GM19351 (cell line): Measurements from ENCODE around the gene MBD4.
"Not testable (repeated sequence)": the region's sequence is repeated elsewhere in the genome, so short reads cannot be mapped to it uniquely, and the experiment has no call there.

ENCODE experiments used
- ATAC-seq: cut with Tn5 transposase; IDR thresholded peaks from one replicate; pipeline ENCODE4 v1.9.1; 2021; ENCODE audit warnings: mild to moderate bottlenecking, moderate library complexity; ENCODE audit not compliant: unreplicated experiment

Gene MBD4

DNA sequence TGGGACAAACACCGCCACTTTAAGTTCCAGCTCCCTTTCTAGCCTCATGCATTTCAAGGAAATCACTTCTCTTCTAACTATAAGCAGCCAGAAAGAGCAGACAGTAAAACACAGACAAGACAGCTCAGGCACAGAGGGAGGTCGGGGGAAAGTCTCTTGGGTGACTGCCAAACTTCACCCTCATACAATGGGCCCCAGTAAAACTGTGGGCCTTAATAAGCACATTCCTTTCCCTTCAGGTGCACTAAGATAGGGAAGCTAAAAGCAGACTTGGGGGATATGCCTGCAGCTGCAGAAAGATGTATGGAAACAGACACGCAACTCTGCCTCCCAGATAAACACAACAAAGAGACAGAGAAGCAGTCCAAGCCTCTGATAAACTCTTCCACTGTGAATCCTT, 26.5 kb downstream of the MBD4 start:
- ATAC-seq = not testable (repeated sequence)

GRCh38 chr3:129412542-129413198, 27.1 kb downstream of the MBD4 start:
- no peak for ATAC-seq

GRCh38 chr3:129410971-129411370, 28.8 kb downstream of the MBD4 start:
- ATAC-seq = no peak

DNA sequence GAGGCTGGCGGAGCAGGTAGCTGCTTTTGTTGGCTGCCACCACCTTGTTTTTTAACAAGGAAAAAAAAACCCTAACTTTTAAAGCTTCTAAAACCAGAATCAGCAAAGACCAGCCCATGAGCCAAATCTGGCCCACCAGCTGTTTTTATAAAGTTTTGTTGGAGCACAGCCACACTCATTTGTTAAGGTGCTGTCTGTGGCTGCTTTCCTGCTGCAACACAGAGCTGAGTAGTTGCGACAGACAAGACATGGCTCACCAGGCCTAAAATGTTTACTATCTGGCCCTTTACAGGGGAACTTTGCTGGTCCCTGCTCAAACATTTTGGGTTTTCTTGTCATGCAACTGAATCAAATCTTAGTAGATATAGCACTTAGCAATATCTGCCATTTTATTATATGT, 30.2 kb downstream of the MBD4 start:
- no peak for ATAC-seq

DNA sequence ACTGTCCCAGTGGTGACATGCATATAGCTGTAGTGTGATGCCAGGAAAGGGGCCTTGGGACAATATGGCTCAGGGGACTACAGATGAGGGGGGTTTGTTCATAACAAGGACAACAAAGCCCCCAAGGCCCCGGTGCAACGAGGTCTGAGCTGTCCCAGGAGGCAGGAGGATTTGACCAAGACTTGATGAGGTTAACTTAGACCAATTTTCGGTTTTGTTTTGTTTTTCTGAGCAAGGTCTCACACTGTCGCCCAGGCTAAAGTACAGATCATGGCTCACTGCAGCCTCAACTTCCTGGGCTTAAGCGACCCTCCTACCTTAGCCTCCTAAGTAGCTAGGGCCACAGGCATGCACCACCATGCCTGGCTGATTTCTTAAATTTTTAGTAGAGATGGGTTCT, 35.1 kb downstream of the MBD4 start:
- ATAC-seq = peak; percentile 64

DNA sequence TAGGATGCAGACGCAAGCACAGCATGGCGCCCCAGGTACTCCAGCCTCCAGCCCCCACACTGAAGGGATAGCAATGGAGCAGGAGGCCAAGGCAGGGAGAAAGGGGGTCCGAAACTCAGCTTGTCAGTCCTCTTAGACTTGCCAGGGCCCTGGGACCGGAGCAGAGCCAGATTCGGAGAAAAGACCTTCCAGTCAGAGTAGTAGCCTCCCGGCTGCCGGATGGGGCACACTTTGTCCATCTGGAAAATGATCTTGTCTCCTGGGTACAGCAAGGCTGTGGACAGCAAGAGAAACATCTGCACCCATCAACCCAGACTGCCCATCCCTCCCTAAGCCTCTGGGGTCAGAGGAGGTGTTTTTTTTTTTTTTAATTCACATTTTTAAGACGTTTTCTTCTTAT, 35.6 kb downstream of the MBD4 start:
- no peak for ATAC-seq

DNA sequence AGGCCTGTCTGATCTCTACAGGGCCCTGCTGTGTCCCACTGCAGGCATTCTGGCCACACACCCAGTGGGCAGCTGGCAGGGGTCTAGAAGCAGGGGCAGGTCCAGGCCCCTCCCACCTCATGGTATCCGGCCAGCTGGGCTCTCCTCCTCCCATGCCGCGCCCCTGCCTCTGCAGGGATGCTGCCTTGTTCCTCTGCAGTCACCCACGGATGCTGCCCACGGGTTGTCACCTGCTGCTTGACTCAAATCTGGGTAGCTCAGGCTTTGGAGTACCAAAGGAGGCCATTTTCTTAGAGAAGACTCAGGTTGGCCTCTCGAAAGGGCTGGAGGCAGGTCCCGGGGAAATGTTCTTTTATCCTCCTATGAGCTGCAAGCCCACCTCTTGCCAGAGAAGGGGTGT, 36.3 kb downstream of the MBD4 start:
- no peak for ATAC-seq

DNA sequence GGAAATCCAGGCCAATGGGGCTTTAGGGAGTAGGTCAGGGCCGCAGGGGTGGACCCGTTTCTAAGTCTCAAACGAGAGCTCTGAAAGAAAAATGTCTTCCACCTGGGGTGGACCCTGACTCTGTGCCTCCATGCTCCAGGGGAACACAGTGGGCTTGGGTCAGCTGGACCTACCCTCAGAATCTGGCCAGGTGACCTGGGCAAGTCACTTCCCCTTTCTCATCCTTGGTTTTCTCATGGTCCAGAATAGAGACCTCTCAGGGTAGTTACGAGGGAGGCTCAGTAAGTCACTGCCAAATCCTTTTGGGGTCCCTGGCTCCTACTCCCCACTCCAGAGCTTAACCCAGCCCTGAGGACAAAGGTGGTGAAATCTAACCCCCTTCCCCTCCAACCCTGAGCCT, 37.1 kb downstream of the MBD4 start:
- no peak for ATAC-seq

DNA sequence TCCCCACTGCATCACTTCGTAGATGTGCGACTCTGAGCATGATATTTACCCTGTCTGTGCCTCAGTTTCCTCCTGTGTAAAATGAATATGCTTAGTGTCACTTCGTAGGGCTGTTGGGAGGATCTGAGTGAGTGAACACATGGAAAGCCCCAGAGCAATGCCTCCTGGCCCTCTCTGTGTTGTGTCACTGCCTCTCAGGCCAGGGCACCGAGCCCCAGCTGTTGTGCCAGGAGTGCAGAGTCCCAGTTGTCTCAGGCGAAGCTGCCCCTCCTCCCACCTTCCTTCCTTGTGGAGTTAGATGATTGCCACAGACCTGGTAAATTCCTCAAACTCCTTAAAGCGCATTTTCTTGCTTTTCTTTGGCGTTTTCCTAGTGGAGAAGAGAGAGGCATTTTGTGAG, 37.5 kb downstream of the MBD4 start:
- no peak for ATAC-seq

GRCh38 chr3:129399895-129400357, 39.8 kb downstream of the MBD4 start:
- no peak for ATAC-seq

DNA sequence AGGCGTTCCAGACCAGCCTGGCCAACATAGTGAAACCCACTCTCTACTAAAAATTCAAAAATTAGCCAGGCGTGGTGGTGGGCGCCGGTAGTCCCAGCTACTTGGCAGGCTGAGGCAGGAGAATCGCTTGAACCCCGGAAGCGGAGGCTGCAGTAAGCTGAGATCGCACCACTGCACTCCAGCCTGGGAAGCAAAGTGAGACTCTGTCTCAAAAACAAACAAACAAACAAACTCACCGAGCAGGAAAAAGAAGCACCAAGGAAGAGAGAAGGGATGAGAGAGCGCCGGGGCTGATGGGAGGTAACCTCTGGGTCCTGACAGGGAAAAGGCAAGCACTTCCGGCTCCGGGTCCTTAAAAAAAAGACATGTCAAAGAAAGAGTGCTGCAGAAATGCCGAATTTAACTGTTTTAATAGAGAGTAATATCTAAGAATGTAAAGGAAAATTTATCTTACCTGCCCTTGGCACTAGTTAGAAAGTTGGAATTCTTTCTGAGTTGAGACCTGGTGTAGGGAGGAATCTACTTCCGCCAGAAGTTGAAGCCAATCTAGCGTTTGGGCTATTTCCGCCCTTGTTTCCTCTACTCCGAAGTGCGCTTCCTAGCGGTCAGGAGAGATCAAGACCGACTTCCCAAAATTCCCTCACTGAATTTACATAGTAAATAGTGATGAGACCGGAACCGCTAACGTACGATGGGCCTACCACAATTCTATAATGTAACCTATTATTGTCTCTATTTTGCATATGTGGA, 40.4 kb downstream of the MBD4 start:
- ATAC-seq = peak; percentile 81

GRCh38 chr3:129398803-129399144, 41.0 kb downstream of the MBD4 start:
- peak; percentile 25 for ATAC-seq

DNA sequence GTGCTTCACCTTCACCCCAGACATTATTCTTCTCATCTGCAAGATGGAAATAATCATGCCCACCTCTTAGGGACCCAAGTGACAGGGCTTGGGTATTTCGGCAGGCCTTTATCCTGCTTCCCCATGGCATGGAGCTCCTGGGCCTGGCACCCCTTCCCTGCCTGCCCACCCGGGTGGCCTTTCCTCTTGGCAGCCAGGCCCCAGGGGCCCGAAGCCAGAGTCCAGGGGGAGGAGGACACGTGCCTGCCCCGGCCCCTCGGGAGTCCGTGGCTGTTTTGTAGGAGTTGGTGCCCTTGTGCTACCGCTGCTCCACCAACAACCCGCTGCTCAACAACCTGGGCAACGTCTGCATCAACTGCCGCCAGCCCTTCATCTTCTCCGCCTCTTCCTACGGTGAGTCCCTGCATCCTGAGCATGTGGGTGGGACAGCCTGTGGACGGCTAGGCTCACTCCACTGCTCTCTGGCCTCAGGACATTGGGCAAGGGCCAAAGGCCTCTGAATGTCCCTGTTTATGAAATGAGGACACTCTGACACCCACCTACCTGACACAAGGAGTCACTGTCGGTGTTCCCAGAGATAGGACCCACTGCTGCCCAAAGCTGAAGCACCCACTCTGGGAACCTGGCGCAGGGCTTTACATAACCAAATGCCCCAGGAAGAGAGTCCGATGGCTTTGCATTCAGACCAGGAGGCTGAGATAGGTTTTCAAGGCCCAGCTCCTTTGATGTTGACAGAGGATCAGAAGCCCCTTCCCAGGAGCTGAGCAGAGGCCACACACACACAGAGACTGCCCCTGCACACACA, 45.8 kb downstream of the MBD4 start:
- ATAC-seq = not testable (repeated sequence)

DNA sequence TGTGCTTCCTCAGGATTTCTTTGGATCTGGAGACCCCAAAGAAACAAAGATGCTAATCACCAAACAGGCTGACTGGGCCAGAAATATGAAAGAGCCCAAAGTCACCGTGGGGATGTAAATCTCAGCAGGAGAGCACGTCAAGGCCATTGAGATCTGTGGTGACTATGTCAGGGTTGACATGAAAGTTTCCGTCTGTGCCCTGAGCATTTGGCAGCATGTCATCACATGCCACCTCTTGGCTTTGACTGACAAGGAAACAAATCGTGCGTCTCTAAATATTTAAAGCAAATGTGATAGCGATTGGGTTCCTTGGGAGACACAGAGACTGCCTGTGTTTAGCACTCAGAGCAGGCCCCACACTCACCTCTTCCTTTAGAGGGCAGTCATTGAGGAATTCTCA, 46.5 kb downstream of the MBD4 start:
- ATAC-seq = no peak

DNA sequence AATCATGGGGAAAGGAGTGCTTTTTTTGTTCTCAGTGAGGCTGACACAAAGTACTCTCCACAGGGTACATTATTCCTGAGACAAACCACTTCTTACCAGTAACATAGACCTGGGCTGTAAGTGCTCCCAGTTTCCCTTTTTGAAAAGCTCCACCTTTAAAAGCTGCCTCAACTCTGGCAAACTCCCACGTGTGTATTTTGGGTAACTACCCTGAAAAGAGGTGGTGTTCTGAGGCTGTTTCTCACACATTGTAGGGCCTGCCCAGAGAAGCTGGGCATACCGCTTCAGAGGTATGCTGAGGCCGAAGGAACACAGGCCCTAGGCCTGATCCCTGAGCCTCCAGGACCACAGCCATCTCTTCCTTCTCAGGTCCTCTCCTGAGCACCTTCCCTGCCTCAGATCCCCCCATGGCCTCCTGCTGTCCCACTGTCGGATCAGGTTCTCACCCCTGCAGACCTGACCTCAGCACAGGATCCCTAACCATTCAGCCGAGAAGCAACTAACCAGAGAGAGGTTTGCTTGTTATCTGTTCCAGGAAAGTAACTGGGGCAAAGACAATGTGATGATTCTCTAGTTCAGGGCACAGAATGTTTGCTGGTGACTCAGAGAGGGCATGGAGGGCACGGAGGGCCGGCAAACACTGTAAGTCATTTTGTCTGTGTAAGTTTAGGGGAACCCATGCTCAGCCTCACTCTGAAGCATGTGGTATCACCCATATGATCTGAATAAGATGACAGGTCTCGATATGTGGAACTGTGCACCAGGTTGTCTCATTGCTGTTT, 47.5 kb downstream of the MBD4 start:
- not testable (repeated sequence) for ATAC-seq

GRCh38 chr3:129391583-129391982, 48.2 kb downstream of the MBD4 start:
- not testable (repeated sequence) for ATAC-seq

DNA sequence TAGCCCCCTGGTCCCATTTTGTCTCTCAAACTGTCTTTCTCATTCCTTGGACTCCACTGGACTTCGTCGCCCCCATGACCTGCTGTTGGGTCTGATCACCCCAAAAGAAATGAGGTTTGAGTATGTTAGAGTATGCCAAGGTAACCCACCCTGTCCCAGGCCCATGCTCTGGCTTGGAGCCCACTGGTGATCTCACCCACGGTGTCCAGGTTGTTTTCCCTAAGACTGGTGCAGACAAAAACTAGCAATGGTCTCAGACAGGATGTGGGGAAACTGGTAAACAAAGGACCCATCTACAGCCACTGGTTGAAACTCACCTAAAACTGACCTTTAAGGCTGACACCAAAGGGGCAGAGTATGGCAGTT, 50.2 kb downstream of the MBD4 start:
- ATAC-seq = no peak

- not testable (repeated sequence) for ATAC-seq
Measured at GRCh38 chr3:129388791-129389571, 50.8 kb downstream of the MBD4 start.

DNA sequence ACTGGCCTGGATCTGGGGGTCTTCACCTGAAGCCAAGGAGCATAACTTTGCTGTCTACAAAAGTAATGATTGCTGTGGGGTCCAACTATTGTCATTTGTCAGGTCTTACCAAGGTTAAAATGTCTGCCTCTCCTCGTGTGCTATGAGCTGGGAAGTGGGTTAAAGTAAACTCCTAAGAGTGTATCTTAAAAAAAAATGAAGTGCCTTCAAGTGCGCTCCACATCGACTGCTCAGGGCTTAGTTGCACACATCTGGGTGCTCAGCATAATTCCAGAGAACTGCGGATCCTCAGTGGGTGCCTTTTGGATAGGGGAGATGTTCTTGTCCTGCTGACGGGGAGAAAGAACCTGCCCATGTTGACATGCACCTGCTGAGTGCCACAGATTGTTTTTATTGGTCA, 52.3 kb downstream of the MBD4 start:
- ATAC-seq = no peak

- no peak for ATAC-seq
Measured at GRCh38 chr3:129386984-129387383, 52.8 kb downstream of the MBD4 start.
